Stimulated activated effector memory CD8-positive, alpha-beta T cell treated with anti-CD3 and anti-CD28 coated beads, Interleukin-12 subunit alpha, Interleukin-12 subunit beta, amount 100 ng/mL, for 72 hours (primary cell): ENCODE data around the gene DNAJA4.
A peak's percentile ranks its signal among the peaks of the same experiment; 100 is the strongest.

ENCODE experiments used
- ATAC-seq: fragments of 150-1000 bp; cut with Tn5 transposase; 2 replicates; pipeline ENCODE4 v1.10.0; 2021
- DNase-seq, 2 donors: peaks; one replicate each; pipeline ENCODE4 v3.0.0; 2021 to 2022; ENCODE audit warnings: low spot score in 2 of 2
- H3K27ac Mint-ChIP-seq: one replicate; pipeline ENCODE4 v1.8.0; 2022; ENCODE audit warnings: mild to moderate bottlenecking, mixed read lengths
- H3K36me3 Mint-ChIP-seq: one replicate; pipeline ENCODE4 v1.8.0; 2022; ENCODE audit warnings: mild to moderate bottlenecking, mixed read lengths
- H3K4me1 Mint-ChIP-seq: one replicate; pipeline ENCODE4 v1.8.0; 2022; ENCODE audit warnings: mixed read lengths
- H3K4me3 Mint-ChIP-seq: one replicate; pipeline ENCODE4 v1.8.0; 2022; ENCODE audit warnings: mild to moderate bottlenecking, mixed read lengths
- H3K9me3 Mint-ChIP-seq: one replicate; pipeline ENCODE4 v1.8.0; 2022; ENCODE audit warnings: mixed read lengths

DNAJA4 gene

DNA sequence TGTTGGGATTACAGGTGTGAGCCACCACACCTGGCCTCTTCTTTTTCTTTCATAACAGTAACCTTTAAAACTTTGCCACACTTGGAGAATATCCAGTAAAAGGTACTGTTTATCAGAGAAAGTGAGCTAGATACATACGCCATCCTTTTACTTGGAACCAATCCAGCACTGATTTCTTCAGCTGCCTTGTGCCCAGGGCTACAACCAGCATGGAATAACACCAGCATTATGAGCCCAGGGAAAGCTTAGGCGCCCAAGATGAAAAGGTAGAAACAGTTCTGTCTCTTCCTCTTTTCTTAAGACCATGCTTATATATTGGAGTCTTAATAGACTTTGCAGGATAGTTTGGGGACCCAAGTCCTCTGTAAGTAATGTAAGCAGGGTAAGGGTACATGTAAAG lies 26.7 kb downstream of the DNAJA4 start:
- H3K4me3 Mint-ChIP-seq, result no peak overlapping the region
- peak overlapping the region; percentile 20 for H3K27ac Mint-ChIP-seq

GRCh38 chr15:78291698-78292097 lies 27.3 kb downstream of the DNAJA4 start:
- ATAC-seq (no peak), DNase-seq (no peak)
- Mint-ChIP-seq H3K4me3 (no peak overlapping the region), H3K27ac (no peak overlapping the region), H3K36me3 (peaks cover 73% of the 10 kb centered on the region), H3K9me3 (no peaks in the 10 kb centered on the region), H3K4me1 (no peaks in the 10 kb centered on the region)

More for the DNA sequence above, 26.7 kb downstream of the DNAJA4 start:
- no peaks in the 10 kb centered on the region for H3K4me1 Mint-ChIP-seq
- no peak for ATAC-seq
- DNase-seq, result no peak
- H3K9me3 Mint-ChIP-seq, result no peaks in the 10 kb centered on the region
- H3K36me3 Mint-ChIP-seq, result peaks cover 80% of the 10 kb centered on the region

DNA sequence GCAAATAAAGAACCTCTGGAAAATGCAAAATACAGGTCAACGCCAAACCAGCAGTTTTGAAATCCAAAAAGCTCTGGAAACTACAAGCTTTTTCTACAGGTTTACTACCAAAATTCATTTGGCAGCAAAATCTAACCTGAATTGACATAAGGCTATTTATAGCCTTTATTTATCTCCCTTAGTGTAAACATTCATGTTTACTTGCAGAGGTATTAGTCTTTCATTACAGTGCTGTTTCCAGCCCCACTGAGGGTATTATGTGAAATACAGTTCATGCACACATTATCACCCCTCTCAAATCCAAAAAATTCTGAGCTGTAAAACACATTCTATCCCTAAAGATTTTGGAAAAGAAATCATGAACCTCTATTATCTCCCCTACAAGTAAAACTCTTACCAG lies 27.9 kb downstream of the DNAJA4 start:
- H3K27ac Mint-ChIP-seq, result no peak overlapping the region
- no peaks in the 10 kb centered on the region for H3K4me1 Mint-ChIP-seq
- ATAC-seq (no peak), DNase-seq (no peak)
- H3K9me3 Mint-ChIP-seq, result no peaks in the 10 kb centered on the region
- H3K36me3 Mint-ChIP-seq, result peaks cover 69% of the 10 kb centered on the region
- H3K4me3 Mint-ChIP-seq, result no peak overlapping the region

DNA sequence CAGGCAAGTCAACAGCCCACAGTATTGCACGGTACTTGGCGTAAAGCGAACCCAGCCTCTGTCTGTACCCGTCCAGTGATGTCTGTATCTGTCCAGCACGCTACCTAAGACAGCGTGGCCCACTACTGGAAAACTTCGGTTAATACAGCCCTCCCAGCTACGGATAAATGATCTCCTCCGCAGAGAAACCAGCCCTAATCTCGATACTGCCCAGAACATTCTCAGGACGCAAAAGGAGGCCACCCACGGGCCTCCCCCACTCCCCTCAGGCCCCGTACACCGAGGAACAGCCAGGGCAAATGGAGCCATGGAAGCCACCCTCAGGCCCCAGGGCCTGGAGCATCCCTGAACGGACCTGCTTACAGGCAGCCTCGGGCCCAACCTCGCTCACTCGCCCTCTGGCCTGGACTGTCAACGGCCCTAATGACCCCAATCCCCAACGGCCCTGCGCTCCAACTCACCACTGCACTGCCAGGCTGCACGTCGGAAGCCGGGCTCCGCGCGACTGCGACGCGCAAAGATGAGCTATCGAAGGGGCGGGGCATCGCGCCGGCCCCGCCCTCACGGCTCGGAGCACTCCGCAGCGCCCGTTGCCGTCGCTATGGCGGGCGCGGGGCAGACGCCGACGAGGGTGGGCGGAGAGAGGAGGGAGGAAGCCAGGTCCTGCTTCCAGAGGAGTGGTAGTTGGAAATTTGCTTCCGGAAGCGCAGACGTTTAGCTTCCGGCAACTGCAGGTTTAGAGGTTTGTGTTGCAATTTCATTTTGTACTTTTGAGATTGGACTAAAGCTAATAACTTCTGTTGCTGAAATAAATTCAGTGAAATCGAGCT lies 35.0 kb downstream of the DNAJA4 start, which contains the start of gene SKIC8:
Gene SKIC8, minus strand, starts transcription at position 509 of the 830 bp plus-strand sequence. CDS start 3,923 bp downstream, outside the sequence.
- DNase-seq, result peak; percentile 84 to 92
- peaks cover 19% of the 10 kb centered on the region for H3K36me3 Mint-ChIP-seq
- H3K27ac Mint-ChIP-seq, result peak within 1 kb of the TSS; percentile 97
- ATAC-seq, result peak; percentile 98
- H3K4me3 Mint-ChIP-seq, result peak within 1 kb of the TSS; percentile 97
- no peaks in the 10 kb centered on the region for H3K9me3 Mint-ChIP-seq
- H3K4me1 Mint-ChIP-seq, result peaks cover 25% of the 10 kb centered on the region

DNA sequence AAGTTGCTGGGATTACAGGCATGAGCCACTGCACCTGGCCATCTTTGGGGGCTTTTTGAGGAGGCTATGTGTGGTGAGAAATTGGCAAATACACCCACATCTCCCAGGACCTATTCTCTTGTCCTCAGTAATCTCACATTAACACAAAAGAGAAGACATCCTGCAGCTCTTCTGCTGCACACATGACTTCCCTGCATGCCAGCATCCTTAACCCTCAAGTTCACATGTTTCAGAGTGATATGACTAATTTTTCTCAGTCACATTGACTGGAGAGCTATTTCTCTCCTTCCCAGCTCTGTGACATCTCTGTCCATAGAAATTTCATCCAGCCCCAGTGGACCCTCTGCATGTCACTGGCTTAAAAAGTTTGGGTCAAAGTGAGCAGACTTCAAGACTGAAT lies 37.0 kb downstream of the DNAJA4 start:
- no peak for DNase-seq

DNA sequence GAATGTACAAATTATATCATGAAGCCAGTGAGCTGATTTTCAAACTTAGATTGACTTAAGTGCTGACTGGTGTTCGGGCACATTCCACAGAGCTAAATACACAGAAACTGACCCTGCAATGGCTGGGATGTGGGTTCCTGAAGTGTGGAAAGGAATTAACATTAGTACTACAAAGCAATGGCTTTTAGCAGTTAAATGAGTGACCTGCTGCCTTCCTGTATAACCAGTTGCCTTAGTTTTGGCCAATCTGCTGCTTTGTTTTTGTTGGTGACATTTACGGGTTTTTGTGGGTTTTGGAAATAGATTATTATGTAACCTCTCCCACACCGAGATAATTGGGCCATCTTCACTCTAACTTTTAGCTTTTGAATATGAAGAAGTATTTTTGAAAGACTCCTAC lies 37.5 kb downstream of the DNAJA4 start:
- no peak for ATAC-seq
- H3K27ac Mint-ChIP-seq, result peak overlapping the region; percentile 64
- peaks cover 25% of the 10 kb centered on the region for H3K4me1 Mint-ChIP-seq
- H3K9me3 Mint-ChIP-seq, result no peaks in the 10 kb centered on the region
- H3K36me3 Mint-ChIP-seq, result peaks cover 7% of the 10 kb centered on the region
- DNase-seq, result no peak
- no peak overlapping the region for H3K4me3 Mint-ChIP-seq

More for the DNA sequence above, 37.0 kb downstream of the DNAJA4 start:
- Mint-ChIP-seq H3K36me3 (peaks cover 7% of the 10 kb centered on the region), H3K4me3 (no peak overlapping the region), H3K27ac (peak overlapping the region; percentile 64), H3K9me3 (no peaks in the 10 kb centered on the region), H3K4me1 (peaks cover 25% of the 10 kb centered on the region)
- ATAC-seq, result no peak

GRCh38 chr15:78302579-78303312 lies 38.4 kb downstream of the DNAJA4 start:
- ATAC-seq (peak; percentile 50), DNase-seq (no peak)
- no peaks in the 10 kb centered on the region for H3K9me3 Mint-ChIP-seq
- H3K4me3 Mint-ChIP-seq, result no peak overlapping the region
- H3K36me3 Mint-ChIP-seq, result peaks cover 7% of the 10 kb centered on the region
- H3K4me1 Mint-ChIP-seq, result peaks cover 25% of the 10 kb centered on the region
- peak overlapping the region; percentile 40 for H3K27ac Mint-ChIP-seq

DNA sequence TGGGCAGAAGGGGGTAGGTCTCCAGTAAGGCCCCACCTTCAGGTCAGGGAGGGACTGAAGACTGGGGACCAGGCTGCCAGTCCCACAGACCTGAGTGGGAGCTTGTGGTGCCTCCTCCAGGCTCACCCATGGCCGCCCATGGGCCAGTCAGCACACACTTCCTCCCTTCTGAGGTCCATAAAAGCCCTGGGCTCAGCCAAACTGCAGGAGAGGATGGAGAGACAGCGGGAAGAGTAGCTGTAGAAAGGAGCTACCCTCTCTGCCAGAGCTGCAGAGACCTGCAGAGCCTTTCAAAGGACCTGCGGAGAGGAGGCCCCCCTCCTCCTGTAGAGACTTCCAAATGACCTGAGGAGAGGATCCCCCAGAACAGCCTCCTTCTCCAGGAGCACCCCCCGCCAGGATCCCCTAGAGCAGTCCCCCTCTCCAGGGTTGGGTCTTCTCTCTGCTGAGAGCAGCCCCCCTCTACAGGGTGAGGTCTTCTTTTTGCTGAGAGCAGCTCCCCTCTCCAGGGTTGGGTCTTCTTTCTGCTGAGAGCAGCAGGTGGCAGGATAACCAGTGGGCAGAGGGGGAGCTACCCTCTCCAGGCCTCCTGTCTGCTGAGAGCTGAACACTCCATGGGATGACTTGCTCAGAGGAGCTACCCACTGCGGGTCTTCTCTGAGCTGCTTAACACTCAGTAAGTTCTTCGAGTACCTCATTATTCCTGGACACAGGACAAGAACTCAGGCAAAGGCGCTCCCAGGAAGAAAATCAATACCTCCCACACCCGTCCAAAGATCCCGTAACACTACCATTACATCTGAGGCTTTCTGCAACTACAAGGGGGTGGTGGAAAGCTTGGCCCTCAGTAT lies 40.1 kb downstream of the DNAJA4 start:
- Mint-ChIP-seq H3K9me3 (no peaks in the 10 kb centered on the region), H3K4me1 (peaks cover 12% of the 10 kb centered on the region)

DNA sequence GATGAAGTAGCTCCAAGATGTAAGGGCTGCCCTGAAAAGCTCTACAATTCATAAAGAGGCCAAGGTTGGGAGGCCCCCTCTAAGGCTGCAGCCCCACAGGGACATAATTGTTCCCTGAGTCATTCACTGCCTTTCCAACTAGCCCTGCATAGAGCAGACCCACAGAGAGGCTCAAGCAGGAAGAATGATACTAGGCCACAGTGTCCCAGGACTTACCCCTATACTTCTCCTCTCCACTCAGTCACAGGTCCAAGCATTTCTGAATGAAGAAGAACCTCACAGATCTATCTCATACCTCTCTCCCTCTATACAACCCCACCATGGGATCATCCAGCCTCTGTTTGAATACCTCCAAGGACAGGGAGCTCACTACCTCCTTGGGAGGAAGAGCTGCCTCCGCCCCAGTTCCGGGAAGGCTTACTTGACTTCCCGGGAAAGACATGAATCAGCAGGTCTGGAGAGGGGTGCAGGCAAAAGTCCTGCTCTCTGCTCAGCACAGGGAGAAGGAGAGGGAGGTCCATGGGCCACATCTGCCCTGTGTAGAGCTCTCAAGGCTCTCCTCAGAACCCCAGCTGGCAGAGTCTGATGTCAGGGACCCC lies 41.9 kb downstream of the DNAJA4 start:
- DNase-seq (no peak), ATAC-seq (no peak)
- Mint-ChIP-seq H3K9me3 (no peaks in the 10 kb centered on the region), H3K27ac (no peak overlapping the region), H3K4me1 (peaks cover 9% of the 10 kb centered on the region), H3K4me3 (no peak overlapping the region), H3K36me3 (no peaks in the 10 kb centered on the region)

More for the DNA sequence above, 40.1 kb downstream of the DNAJA4 start:
- Mint-ChIP-seq H3K36me3 (peaks cover 3% of the 10 kb centered on the region), H3K4me3 (no peak overlapping the region), H3K27ac (no peak overlapping the region)
- no peak for ATAC-seq
- DNase-seq, result no peak

DNA sequence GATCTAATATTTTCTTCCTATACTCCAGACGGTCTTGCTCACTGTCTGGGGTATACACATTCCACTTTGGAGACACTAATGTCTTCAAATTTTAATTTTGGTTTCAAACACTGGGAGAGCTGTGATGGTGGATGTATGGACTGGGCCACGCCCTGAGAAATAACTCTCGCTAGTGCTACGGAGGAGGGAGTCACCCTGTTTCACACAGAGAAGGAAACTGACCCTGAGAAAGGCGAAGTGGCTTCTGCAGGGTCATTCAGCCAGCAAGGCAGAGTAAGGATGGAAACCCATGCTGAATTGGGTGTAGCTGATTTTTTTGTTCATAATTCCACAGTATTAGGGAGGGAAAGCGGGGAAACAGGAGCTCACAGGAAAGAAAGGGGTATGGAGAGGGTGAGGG lies 43.6 kb downstream of the DNAJA4 start:
- Mint-ChIP-seq H3K36me3 (no peaks in the 10 kb centered on the region), H3K4me1 (peaks cover under 1% of the 10 kb centered on the region), H3K4me3 (no peak overlapping the region), H3K9me3 (no peaks in the 10 kb centered on the region), H3K27ac (no peak overlapping the region)
- no peak for DNase-seq
- no peak for ATAC-seq

DNA sequence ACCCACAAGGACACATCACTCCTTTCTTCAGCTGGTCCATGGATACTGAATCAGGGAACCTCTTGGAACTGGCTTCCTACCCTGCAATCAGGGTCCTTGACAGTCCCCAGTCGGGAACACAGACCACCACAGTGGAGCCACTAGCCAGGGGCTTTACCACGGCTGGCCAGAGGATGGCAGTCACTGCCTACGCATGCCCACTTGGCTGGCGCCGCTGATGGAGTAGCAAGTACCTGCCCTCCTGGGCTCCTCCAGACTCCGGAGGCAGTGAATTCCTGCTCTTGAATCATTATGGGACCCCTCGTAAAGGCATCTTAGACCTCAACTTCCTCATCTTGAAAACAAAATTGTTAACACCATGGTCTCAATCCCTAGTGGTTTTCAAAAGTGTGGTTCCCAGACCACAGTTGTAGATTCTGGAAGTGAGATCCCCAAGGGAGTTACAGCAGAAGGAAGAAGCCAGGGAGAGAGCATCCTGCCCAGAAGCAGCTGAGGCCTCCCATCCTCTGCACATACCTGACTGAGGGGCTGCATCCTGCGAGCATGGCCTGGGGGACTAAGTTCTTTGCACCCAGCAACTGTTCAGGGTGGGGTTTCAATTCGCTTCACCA lies 44.2 kb downstream of the DNAJA4 start:
- ATAC-seq (peak; percentile 81), DNase-seq (peak; percentile 33 to 80)
- no peak overlapping the region for H3K27ac Mint-ChIP-seq
- H3K9me3 Mint-ChIP-seq, result no peaks in the 10 kb centered on the region
- H3K4me1 Mint-ChIP-seq, result no peaks in the 10 kb centered on the region
- H3K36me3 Mint-ChIP-seq, result no peaks in the 10 kb centered on the region
- no peak overlapping the region for H3K4me3 Mint-ChIP-seq

DNA sequence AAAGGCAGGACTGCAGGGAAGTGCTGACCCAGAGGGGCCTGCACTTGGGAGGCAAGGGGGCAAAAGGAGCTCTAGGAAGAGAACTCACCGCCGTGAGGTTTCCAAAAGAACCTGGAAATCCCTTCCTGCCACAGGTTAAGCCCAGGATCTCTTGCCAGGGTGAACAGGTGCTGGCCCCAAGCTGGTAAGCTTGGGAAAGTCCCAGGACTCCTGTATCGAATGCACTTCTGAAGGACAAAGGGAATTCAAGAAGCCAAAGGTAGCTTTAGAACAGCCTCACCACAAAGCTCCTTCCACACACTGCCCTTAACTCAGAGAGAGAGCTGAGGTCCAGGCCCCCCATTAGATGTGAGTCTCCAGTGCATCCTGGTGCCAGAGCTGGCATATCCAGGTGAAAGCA lies 46.9 kb downstream of the DNAJA4 start:
- DNase-seq (no peak), ATAC-seq (no peak)
- Mint-ChIP-seq H3K4me1 (no peaks in the 10 kb centered on the region), H3K36me3 (no peaks in the 10 kb centered on the region), H3K9me3 (no peaks in the 10 kb centered on the region), H3K27ac (no peak overlapping the region), H3K4me3 (no peak overlapping the region)

GRCh38 chr15:78312536-78312935 lies 48.2 kb downstream of the DNAJA4 start:
- no peak overlapping the region for H3K4me3 Mint-ChIP-seq
- H3K27ac Mint-ChIP-seq, result no peak overlapping the region
- H3K4me1 Mint-ChIP-seq, result no peaks in the 10 kb centered on the region
- no peak for ATAC-seq
- no peak for DNase-seq
- H3K9me3 Mint-ChIP-seq, result no peaks in the 10 kb centered on the region
- no peaks in the 10 kb centered on the region for H3K36me3 Mint-ChIP-seq

GRCh38 chr15:78312957-78313356 lies 48.6 kb downstream of the DNAJA4 start:
- no peak for DNase-seq
- no peaks in the 10 kb centered on the region for H3K36me3 Mint-ChIP-seq
- H3K27ac Mint-ChIP-seq, result no peak overlapping the region
- no peaks in the 10 kb centered on the region for H3K4me1 Mint-ChIP-seq
- no peaks in the 10 kb centered on the region for H3K9me3 Mint-ChIP-seq
- no peak for ATAC-seq
- H3K4me3 Mint-ChIP-seq, result no peak overlapping the region
